ENCODE data around the gene NOP56. TPM values are rescaled to one million over a fixed set of nuclear protein-coding genes. Genes with fewer than 3 reads are reported as not detected.

The NOP56 gene
- total and polyA plus RNA-seq, 2 experiments from 2014 or later, result 123 to 149 TPM

DNA sequence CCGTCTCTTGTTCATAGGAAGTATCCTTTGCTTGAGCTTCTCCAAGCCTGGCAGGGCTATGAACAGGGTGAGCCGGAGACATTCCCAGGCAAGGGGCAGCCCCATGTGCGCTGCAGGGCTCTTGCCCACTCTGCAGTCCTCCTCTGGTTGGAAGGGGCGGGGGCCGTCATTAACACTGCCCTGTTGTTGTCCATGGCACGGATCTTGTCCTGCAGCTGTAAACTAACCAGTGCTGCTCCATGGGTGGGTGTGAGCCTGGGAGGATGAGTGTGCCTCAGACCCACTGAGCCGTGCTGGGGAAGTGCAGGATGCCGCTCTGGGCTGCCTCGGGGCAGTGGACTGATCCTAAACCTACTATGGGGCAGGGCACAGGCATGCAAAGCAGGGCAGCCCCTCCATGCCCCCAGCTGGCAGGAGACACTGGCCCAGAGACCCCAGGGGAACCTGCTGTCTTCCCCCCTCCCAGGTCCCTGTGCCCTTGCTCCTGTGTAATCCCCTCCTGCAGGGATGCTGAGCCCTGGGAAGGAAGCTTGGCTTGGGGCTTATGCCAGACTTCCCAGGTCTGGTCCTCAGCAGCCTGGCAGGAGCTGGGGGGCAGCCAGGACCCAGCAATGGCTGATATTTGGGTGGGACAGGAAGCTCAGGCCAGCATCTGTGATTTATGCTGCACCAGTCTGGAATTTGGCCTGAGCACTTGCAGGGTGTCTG lies 48.6 kb downstream of the NOP56 start:
- Histone ChIP-seq H3K9me3 (ENCODE audit: low read depth) (no peaks in the 10 kb centered on the region), H2AFZ (no peak overlapping the region), H4K20me1 (ENCODE audit: insufficient read depth) (no peaks in the 10 kb centered on the region), H3K27ac (no peak overlapping the region), H3K9me2 (ENCODE audit: insufficient read depth) (no peaks in the 10 kb centered on the region), H3K4me3 (no peak overlapping the region), H3K79me2 (ENCODE audit: insufficient read depth) (no peaks in the 10 kb centered on the region), H3K4me1 (ENCODE audit: insufficient read depth) (no peaks in the 10 kb centered on the region), H3K4me2 (ENCODE audit: unreplicated experiment) (no peak overlapping the region), H3K9ac (no peak overlapping the region), H3K36me3 (ENCODE audit: low read depth) (no peaks in the 10 kb centered on the region), H3K27me3 (replicated peaks; ENCODE audit: insufficient read depth) (peaks cover 26% of the 10 kb centered on the region), H3F3A (ENCODE audit: insufficient read depth) (no peaks in the 10 kb centered on the region)
- DNase-seq, result no peak
- 55 to 57% methylated on average over 8 to 9 of the region's 9 CpGs for WGBS, 2 experiments (ENCODE audit: low coverage in 1 of 2, low lambda C conversion rate in 2 of 2, missing lambda C conversion rate in 2 of 2)
- in situ Hi-C loops (cut with MboI), result no loop called here
- TF ChIP-seq EZH2phosphoT487 (IDR thresholded peaks at IDR 0.05; ENCODE audit: insufficient read depth, low read depth) (no peak), EZH2 (IDR thresholded peaks at IDR 0.05; ENCODE audit: insufficient read depth, poor library complexity, severe bottlenecking) (no peak)

DNA sequence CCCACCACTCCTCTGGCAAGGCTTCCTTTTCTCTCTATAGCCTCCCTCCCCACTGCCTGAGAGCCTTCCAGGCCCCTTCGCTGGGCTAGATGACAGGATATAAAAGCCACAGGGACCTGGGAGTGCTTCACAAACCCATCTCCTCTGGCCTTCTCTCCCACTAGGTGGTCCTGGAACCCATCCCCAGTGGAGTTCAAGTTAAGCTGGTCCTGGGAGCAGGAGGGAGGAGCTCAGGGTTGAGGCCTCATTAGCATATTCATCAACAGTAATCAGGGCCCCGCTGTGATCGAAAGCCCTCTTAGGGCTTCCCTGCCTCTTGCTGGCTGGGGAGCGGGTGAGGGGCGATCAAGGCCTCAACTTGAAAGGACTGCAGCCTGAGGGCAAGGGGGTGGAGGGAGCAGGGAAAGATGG lies 49.2 kb downstream of the NOP56 start:
- TF ChIP-seq EZH2phosphoT487 (IDR thresholded peaks at IDR 0.05; ENCODE audit: insufficient read depth, low read depth), result no peak
- no peak for TF ChIP-seq EZH2 (IDR thresholded peaks at IDR 0.05; ENCODE audit: insufficient read depth, poor library complexity, severe bottlenecking)
- no peaks in the 10 kb centered on the region for H3K79me2 ChIP-seq (ENCODE audit: insufficient read depth)
- H3K9me2 ChIP-seq (ENCODE audit: insufficient read depth), result no peaks in the 10 kb centered on the region
- H3K4me2 ChIP-seq (ENCODE audit: unreplicated experiment), result no peak overlapping the region
- H3F3A ChIP-seq (ENCODE audit: insufficient read depth), result no peaks in the 10 kb centered on the region
- H4K20me1 ChIP-seq (ENCODE audit: insufficient read depth), result no peaks in the 10 kb centered on the region
- no peak overlapping the region for H2AFZ ChIP-seq
- 44 to 47% methylated on average over 5 of the region's 5 CpGs for WGBS, 2 experiments (ENCODE audit: low coverage in 1 of 2, low lambda C conversion rate in 2 of 2, missing lambda C conversion rate in 2 of 2)
- H3K9me3 ChIP-seq (ENCODE audit: low read depth), result no peaks in the 10 kb centered on the region
- H3K9ac ChIP-seq, result no peak overlapping the region
- no peak for DNase-seq
- H3K4me1 ChIP-seq (ENCODE audit: insufficient read depth), result no peaks in the 10 kb centered on the region
- H3K27ac ChIP-seq, result no peak overlapping the region
- peaks cover 26% of the 10 kb centered on the region for H3K27me3 ChIP-seq (replicated peaks; ENCODE audit: insufficient read depth)
- in situ Hi-C loops (cut with MboI), result no loop called here
- H3K4me3 ChIP-seq, result no peak overlapping the region
- no peaks in the 10 kb centered on the region for H3K36me3 ChIP-seq (ENCODE audit: low read depth)

DNA sequence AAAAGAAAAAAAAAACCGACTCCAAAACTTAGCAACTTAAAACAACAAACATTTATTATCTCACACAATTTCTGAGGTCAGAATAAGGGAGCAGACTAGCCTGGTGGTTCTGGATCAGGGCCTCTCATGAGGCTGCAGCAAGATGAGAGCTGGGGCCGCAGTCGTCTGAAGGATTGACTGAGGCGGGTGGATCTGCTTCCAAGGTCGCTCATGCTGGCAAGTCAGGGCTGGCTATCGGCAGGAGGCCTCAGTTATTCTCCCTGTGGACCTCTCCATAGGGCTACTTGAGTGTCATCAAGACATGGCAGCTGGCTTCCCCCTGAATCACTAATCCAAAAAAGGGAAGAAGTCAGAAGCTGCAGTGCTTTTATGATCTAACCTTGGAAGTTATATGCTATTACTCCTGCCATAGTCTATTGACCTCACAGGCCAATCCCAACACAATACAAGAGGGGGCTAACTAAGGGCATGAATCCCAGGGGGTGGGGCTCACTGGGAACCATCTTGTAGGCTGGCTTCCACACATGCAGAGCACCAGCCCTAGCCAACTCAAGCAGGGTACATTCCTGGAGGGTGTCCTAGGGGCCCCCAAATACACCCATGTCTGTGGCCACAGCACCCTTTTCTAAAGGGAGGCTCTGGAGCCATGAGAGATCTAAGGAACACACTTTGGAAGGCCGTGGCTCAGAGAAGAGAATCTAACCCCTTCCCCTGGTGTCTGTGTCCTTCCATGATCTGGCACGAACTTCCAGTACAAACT lies 51.5 kb downstream of the NOP56 start:
- H3K4me1 ChIP-seq (ENCODE audit: insufficient read depth), result no peaks in the 10 kb centered on the region
- no peaks in the 10 kb centered on the region for H3F3A ChIP-seq (ENCODE audit: insufficient read depth)
- H3K79me2 ChIP-seq (ENCODE audit: insufficient read depth), result no peaks in the 10 kb centered on the region
- no peaks in the 10 kb centered on the region for H3K36me3 ChIP-seq (ENCODE audit: low read depth)
- no peak overlapping the region for H3K9ac ChIP-seq
- WGBS, 2 experiments (ENCODE audit: low coverage in 1 of 2, low lambda C conversion rate in 2 of 2, missing lambda C conversion rate in 2 of 2), result 61 to 72% methylated on average over 8 of the region's 8 CpGs
- H2AFZ ChIP-seq, result no peak overlapping the region
- H3K27ac ChIP-seq, result no peak overlapping the region
- H3K4me2 ChIP-seq (ENCODE audit: unreplicated experiment), result no peak overlapping the region
- no peaks in the 10 kb centered on the region for H4K20me1 ChIP-seq (ENCODE audit: insufficient read depth)
- H3K4me3 ChIP-seq, result no peak overlapping the region
- no peaks in the 10 kb centered on the region for H3K9me3 ChIP-seq (ENCODE audit: low read depth)
- DNase-seq, result no peak
- H3K9me2 ChIP-seq (ENCODE audit: insufficient read depth), result no peaks in the 10 kb centered on the region
- peaks cover 22% of the 10 kb centered on the region for H3K27me3 ChIP-seq (replicated peaks; ENCODE audit: insufficient read depth)
- in situ Hi-C loops (cut with MboI), result no loop called here
- TF ChIP-seq EZH2phosphoT487 (IDR thresholded peaks at IDR 0.05; ENCODE audit: insufficient read depth, low read depth), result no peak
- TF ChIP-seq EZH2 (IDR thresholded peaks at IDR 0.05; ENCODE audit: insufficient read depth, poor library complexity, severe bottlenecking), result no peak

DNA sequence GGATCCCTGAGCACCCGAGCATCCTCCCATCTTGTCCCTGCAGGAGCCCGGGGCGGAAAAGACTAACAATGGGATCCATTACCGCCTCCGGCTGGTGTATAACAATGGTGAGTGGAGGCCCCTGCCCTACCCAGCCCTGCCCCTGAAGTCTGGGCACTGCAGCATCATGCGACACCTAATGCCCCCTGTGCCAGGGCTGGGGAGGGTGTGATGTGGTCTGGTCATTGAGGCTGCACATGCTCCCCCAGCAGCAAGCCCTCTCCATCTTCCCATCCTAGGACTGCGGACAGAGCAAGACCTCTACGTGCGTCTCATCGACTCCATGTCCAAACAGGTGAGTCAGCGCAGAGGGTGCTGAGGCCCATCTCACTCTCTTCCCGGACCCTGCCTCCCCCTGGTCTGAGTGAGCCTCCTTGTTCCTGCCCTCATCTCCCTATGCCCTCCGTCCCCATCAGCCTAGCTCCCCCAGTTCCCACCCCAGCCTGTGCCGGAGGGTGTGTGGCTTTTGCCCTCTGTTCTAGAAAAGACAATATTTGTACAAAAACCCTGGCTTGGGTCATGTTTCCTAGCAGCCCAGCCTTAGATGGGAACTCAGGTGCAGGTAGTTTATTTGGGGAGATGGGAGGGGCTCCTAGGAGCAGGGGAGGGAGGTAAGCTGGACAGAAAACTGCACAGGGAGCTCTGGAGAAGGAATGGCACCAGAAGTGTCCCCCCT lies 53.7 kb downstream of the NOP56 start:
- H3K9me3 ChIP-seq (ENCODE audit: low read depth), result no peaks in the 10 kb centered on the region
- no peaks in the 10 kb centered on the region for H3K79me2 ChIP-seq (ENCODE audit: insufficient read depth)
- H2AFZ ChIP-seq, result no peak overlapping the region
- 85 to 89% methylated on average over 14 of the region's 14 CpGs for WGBS, 2 experiments (ENCODE audit: low coverage in 1 of 2, low lambda C conversion rate in 2 of 2, missing lambda C conversion rate in 2 of 2)
- DNase-seq, result no peak
- no peak overlapping the region for H3K27ac ChIP-seq
- in situ Hi-C loops (cut with MboI), result no loop called here
- no peak overlapping the region for H3K4me3 ChIP-seq
- H3K4me1 ChIP-seq (ENCODE audit: insufficient read depth), result no peaks in the 10 kb centered on the region
- no peaks in the 10 kb centered on the region for H3K36me3 ChIP-seq (ENCODE audit: low read depth)
- TF ChIP-seq EZH2 (IDR thresholded peaks at IDR 0.05; ENCODE audit: insufficient read depth, poor library complexity, severe bottlenecking) (no peak), EZH2phosphoT487 (IDR thresholded peaks at IDR 0.05; ENCODE audit: insufficient read depth, low read depth) (no peak)
- H3K9me2 ChIP-seq (ENCODE audit: insufficient read depth), result no peaks in the 10 kb centered on the region
- H4K20me1 ChIP-seq (ENCODE audit: insufficient read depth), result no peaks in the 10 kb centered on the region
- no peaks in the 10 kb centered on the region for H3F3A ChIP-seq (ENCODE audit: insufficient read depth)
- no peak overlapping the region for H3K4me2 ChIP-seq (ENCODE audit: unreplicated experiment)
- H3K27me3 ChIP-seq (replicated peaks; ENCODE audit: insufficient read depth), result peaks cover 20% of the 10 kb centered on the region
- no peak overlapping the region for H3K9ac ChIP-seq

Data from GM23248 (cell line).